Endodermal cell (in vitro differentiated cells): ENCODE results near the gene STX18. TPM values are rescaled to one million over a fixed set of nuclear protein-coding genes. Genes with fewer than 3 reads are reported as not detected.
"Not testable (repeated sequence)": the region's sequence is repeated elsewhere in the genome, so short reads cannot be mapped to it uniquely, and the experiment has no call there.

Experiments used
- DNase-seq: peaks from one replicate; pipeline ENCODE4 v3.0.0-alpha.2; 2017
- H3K27ac ChIP-seq: 2 replicates; pipeline ENCODE4 v1.5.1; 2013; ENCODE audit warnings: mild to moderate bottlenecking, low read depth, low read length, moderate library complexity
- H3K27me3 ChIP-seq: 2 replicates; pipeline ENCODE4 v1.6.1; 2013; ENCODE audit warnings: mild to moderate bottlenecking, low read length, moderate library complexity; ENCODE audit not compliant: insufficient read depth, control insufficient read depth, poor library complexity, severe bottlenecking
- H3K36me3 ChIP-seq: 2 replicates; pipeline ENCODE4 v1.7.0; 2013; ENCODE audit warnings: mild to moderate bottlenecking, low read length, moderate library complexity; ENCODE audit not compliant: control insufficient read depth, insufficient read depth
- H3K4me1 ChIP-seq: one replicate; pipeline ENCODE4 v1.7.0; 2013; ENCODE audit warnings: low read length; ENCODE audit not compliant: control insufficient read depth, insufficient read depth
- H3K4me3 ChIP-seq: 2 replicates; pipeline ENCODE4 v1.5.1; 2013; ENCODE audit warnings: mild to moderate bottlenecking, low read length, moderate library complexity
- H3K9ac ChIP-seq: 2 replicates; pipeline ENCODE4 v1.6.1; 2013; ENCODE audit warnings: mild to moderate bottlenecking, low read length, moderate library complexity; ENCODE audit not compliant: poor library complexity, severe bottlenecking; ENCODE audit errors: extremely low read depth
- H3K9me3 ChIP-seq: 2 replicates; pipeline ENCODE4 v1.6.1; 2013; ENCODE audit warnings: mild to moderate bottlenecking, low read length, moderate library complexity; ENCODE audit not compliant: control insufficient read depth
- H3K27ac Mint-ChIP-seq: 2 replicates; pipeline ENCODE4 v1.8.0; 2020; ENCODE audit warnings: mixed read lengths
- H3K27me3 Mint-ChIP-seq: 2 replicates; pipeline ENCODE4 v1.8.0; 2021; ENCODE audit warnings: mild to moderate bottlenecking, mixed read lengths; ENCODE audit not compliant: insufficient read depth
- H3K36me3 Mint-ChIP-seq: 2 replicates; pipeline ENCODE4 v1.8.0; 2020; ENCODE audit warnings: low read depth, mixed read lengths
- H3K4me1 Mint-ChIP-seq: 2 replicates; pipeline ENCODE4 v1.8.0; 2020; ENCODE audit warnings: mixed read lengths
- H3K4me3 Mint-ChIP-seq: 2 replicates; pipeline ENCODE4 v1.8.0; 2020; ENCODE audit warnings: mild to moderate bottlenecking, moderate library complexity, mixed read lengths
- H3K9me3 Mint-ChIP-seq: 2 replicates; pipeline ENCODE4 v1.8.0; 2020; ENCODE audit warnings: mild to moderate bottlenecking, mixed read lengths
- WGBS, 2 experiments: methylation state at CpG; one replicate each; pipeline versions ENCODE4 v1.1.5 to v1.1.7; 2013; ENCODE audit warnings: missing lambda C conversion rate in 2 of 2, mixed read lengths in 1 of 2; ENCODE audit not compliant: insufficient coverage in 1 of 2, insufficient read length in 1 of 2; 5-methylcytosine and 5-hydroxymethylcytosine counted together
- total RNA-seq, 2 donors: library from RNA; stranded (reverse); fragmentation: NEBNext Ultra II Directional in 1 of 2; extraction: Animal tissue kit (Norgen Biotek cat#: 25700) in 1 of 2; gene quantifications; 2 replicates in 1 of 2; 3 replicates in 1 of 2; pipeline ENCODE4 v1.2.1, GENCODE V29; 2021
- TF ChIP-seq, protein P1 (sequence below): fragments of 200-600 bp; sonication (generic); conservative IDR thresholded peaks from 2 replicates; pipeline ENCODE4 v1.5.0; 2021; ENCODE audit warnings: antibody characterized with exemption, mild to moderate bottlenecking

Gene STX18
- total RNA-seq, 2 donors from 2014 or later = 26.9 to 33.3 TPM

- whole genome bisulfite sequencing, 2 experiments = 85 to 100% methylated on average over 1 to 3 of the region's 3 CpGs
- Histone ChIP-seq H3K27me3 (no peaks in the 10 kb centered on the region), H3K27ac (no peak overlapping the region), H3K9me3 (peaks cover 16% of the 10 kb centered on the region), H3K4me3 (no peak overlapping the region), H3K4me1 (no peaks in the 10 kb centered on the region), H3K36me3 (peaks cover 46% of the 10 kb centered on the region), H3K9ac (no peak overlapping the region)
- H3K36me3 Mint-ChIP-seq = peaks cover 39% of the 10 kb centered on the region
- H3K27ac Mint-ChIP-seq = no peak overlapping the region
- H3K9me3 Mint-ChIP-seq = peaks cover 13% of the 10 kb centered on the region
- H3K4me3 Mint-ChIP-seq = no peak overlapping the region
- no peak for DNase-seq
- no peaks in the 10 kb centered on the region for H3K4me1 Mint-ChIP-seq
- TF ChIP-seq, protein P1, sequence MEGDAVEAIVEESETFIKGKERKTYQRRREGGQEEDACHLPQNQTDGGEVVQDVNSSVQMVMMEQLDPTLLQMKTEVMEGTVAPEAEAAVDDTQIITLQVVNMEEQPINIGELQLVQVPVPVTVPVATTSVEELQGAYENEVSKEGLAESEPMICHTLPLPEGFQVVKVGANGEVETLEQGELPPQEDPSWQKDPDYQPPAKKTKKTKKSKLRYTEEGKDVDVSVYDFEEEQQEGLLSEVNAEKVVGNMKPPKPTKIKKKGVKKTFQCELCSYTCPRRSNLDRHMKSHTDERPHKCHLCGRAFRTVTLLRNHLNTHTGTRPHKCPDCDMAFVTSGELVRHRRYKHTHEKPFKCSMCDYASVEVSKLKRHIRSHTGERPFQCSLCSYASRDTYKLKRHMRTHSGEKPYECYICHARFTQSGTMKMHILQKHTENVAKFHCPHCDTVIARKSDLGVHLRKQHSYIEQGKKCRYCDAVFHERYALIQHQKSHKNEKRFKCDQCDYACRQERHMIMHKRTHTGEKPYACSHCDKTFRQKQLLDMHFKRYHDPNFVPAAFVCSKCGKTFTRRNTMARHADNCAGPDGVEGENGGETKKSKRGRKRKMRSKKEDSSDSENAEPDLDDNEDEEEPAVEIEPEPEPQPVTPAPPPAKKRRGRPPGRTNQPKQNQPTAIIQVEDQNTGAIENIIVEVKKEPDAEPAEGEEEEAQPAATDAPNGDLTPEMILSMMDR = no peak
- H3K27me3 Mint-ChIP-seq = no peaks in the 10 kb centered on the region
Observed at GRCh38 chr4:4470208-4470607, 71.6 kb downstream of the STX18 start.

DNA sequence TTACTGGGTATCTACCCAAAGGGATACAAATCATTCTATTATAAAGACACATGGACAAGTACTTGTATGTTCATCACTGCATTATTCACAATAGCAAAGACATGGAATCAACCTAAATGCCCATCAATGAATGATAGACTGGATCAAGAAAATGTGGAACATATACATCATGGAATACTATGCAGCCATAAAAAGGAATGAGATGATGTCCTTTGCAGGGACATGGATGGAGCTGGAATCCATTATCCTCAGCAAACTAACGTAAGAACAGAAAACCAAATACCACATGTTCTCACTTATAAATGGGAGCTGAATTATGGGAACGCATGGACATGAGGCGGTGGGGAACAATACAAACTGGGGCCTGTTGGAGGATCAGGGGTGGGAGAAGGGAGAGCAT is 76.6 kb downstream of the STX18 start:
- H3K36me3 Mint-ChIP-seq = peaks cover 41% of the 10 kb centered on the region
- WGBS, 2 experiments = 92 to 100% methylated on average over 2 to 3 of the region's 3 CpGs
- H3K4me3 Mint-ChIP-seq = not testable (repeated sequence)

GRCh38 chr4:4462970-4463369 is 78.9 kb downstream of the STX18 start:
- Mint-ChIP-seq H3K36me3 (peaks cover 31% of the 10 kb centered on the region), H3K27me3 (no peaks in the 10 kb centered on the region), H3K4me3 (no peak overlapping the region), H3K27ac (no peak overlapping the region), H3K9me3 (peaks cover 14% of the 10 kb centered on the region), H3K4me1 (peaks cover 21% of the 10 kb centered on the region)
- H3K4me3 ChIP-seq = no peak overlapping the region
- no peak for DNase-seq
- H3K9ac ChIP-seq = no peak overlapping the region
- peaks cover 16% of the 10 kb centered on the region for H3K9me3 ChIP-seq
- no peaks in the 10 kb centered on the region for H3K27me3 ChIP-seq
- TF ChIP-seq, protein P1 = no peak
- H3K27ac ChIP-seq = no peak overlapping the region
- WGBS, 2 experiments = 59 to 78% methylated on average over 2 to 3 of the region's 3 CpGs
- peaks cover 6% of the 10 kb centered on the region for H3K4me1 ChIP-seq
- peaks cover 33% of the 10 kb centered on the region for H3K36me3 ChIP-seq

More for the DNA sequence above, 76.6 kb downstream of the STX18 start:
- DNase-seq, H3K4me3 ChIP-seq, H3K27ac ChIP-seq, H3K27me3 Mint-ChIP-seq, H3K27ac Mint-ChIP-seq, H3K4me1 ChIP-seq, H3K27me3 ChIP-seq, H3K9ac ChIP-seq: not testable (repeated sequence)
- Mint-ChIP-seq H3K9me3 (peaks cover 14% of the 10 kb centered on the region), H3K4me1 (peaks cover 13% of the 10 kb centered on the region)
- Histone ChIP-seq H3K9me3 (peaks cover 16% of the 10 kb centered on the region), H3K36me3 (peaks cover 38% of the 10 kb centered on the region)

DNA sequence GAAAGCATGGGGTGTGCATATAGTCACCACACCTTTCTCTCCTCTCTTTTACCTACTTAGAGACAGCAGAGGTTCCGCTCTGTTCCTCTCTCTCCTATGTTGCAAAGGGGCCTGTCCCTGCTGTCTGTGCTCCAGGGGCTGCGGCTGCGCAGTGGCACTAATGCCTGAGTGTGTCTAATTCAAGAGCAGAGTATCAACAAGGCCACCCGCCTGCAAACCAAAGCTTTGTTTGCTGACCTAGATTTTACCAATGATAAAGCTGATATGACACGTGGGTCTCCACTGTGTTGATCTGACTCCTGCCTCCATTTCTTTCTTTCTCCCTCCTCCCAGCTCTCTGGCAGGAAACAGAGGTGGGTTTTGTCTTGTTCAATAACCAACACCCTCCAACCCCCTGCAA is 80.0 kb downstream of the STX18 start:
- H3K36me3 Mint-ChIP-seq = peaks cover 29% of the 10 kb centered on the region
- Histone ChIP-seq H3K4me3 (no peak overlapping the region), H3K27me3 (no peaks in the 10 kb centered on the region), H3K9me3 (peaks cover 11% of the 10 kb centered on the region), H3K4me1 (peaks cover 6% of the 10 kb centered on the region), H3K27ac (no peak overlapping the region), H3K36me3 (peaks cover 38% of the 10 kb centered on the region), H3K9ac (no peak overlapping the region)
- H3K4me3 Mint-ChIP-seq = no peak overlapping the region
- H3K9me3 Mint-ChIP-seq = peaks cover 14% of the 10 kb centered on the region
- TF ChIP-seq, protein P1 = no peak
- H3K4me1 Mint-ChIP-seq = peaks cover 21% of the 10 kb centered on the region
- H3K27ac Mint-ChIP-seq = no peak overlapping the region
- no peak for DNase-seq
- H3K27me3 Mint-ChIP-seq = no peaks in the 10 kb centered on the region
- WGBS, 2 experiments = 76 to 79% methylated on average over 3 to 5 of the region's 5 CpGs
